ENCODE measurements around the gene SGMS1.

The SGMS1 gene

DNA sequence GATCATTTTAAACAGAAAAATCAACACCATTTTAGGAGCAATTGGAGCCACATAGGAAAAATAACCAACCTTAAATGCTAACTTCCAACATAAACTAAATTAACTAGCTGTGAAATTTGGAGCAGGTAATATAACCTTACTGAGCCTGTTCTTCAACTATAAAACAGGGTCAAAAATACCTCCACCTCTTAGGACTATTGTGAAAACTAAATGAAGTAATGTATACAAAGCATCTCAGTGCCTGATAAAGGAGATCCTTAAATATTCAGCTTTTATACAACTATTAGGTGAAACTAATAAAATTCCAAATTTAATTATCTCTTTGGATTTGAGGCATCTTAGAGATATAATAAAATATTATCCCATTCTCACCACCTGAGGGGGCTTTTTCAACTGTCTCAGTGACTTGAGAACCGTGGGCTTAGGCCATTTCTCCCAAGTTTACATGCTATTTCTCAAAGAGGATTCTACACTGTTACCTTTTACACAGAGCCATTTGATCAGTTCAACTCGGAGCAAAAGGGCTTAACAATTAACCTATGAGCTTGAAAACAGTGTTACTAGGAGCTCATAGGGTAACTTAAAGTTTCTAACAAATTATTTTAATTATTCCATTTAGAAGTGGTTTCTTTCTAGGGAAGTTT is 207.5 kb downstream of the SGMS1 start:
- no peak for DNase-seq

DNA sequence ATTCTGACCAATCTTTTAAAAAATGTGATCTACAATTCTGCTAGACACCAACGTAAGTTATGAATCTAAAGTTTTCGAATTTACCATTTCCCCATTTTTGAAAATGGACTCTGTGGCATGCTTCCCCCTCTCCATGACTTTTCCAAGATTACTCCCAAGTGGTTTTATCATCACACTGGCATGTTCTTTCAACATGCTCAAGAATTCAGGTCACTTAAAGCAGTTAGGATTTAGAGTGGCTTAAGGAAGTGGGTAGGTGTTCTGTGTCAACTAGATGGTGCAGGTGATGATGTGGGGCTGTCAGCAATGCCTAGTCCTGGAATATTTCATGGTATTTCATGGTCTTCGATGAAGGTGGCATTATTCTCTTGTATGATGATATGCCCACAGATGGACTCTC is 208.5 kb downstream of the SGMS1 start:
- DNase-seq, result no peak

DNA sequence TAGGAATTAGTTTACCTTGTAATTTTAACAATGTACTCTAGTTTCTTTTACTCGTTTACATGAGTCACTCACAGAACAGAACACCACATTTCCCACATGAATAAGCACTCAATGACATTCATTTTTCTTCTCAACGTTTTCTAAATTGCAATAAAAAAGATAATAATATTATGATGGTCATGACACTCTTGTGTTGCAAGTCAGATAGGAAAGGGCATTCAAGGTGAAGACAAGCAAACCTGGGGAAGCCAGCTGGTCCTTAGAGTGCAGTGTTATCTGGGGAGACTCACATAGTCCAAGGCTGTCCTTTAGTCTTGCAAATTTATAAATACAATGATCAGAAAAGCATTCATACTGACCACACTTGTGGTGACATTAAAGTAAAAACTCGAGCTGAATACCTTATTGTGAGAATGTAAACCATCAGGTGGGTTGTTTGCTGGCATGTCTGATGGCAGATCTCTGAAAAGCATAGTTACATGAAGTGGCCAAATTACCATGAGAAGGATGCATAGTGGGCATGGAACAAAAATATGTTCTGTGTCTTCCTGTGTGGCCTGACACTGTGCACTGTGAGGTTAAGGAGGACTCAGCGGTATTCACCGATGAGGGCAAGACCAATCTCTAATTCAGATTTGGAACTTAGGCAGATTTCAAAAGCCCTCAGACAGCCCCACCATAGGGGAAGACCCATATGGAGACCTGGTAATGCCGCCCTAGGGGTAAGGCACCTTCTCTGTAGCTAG is 213.5 kb downstream of the SGMS1 start:
- DNase-seq, result no peak

DNA sequence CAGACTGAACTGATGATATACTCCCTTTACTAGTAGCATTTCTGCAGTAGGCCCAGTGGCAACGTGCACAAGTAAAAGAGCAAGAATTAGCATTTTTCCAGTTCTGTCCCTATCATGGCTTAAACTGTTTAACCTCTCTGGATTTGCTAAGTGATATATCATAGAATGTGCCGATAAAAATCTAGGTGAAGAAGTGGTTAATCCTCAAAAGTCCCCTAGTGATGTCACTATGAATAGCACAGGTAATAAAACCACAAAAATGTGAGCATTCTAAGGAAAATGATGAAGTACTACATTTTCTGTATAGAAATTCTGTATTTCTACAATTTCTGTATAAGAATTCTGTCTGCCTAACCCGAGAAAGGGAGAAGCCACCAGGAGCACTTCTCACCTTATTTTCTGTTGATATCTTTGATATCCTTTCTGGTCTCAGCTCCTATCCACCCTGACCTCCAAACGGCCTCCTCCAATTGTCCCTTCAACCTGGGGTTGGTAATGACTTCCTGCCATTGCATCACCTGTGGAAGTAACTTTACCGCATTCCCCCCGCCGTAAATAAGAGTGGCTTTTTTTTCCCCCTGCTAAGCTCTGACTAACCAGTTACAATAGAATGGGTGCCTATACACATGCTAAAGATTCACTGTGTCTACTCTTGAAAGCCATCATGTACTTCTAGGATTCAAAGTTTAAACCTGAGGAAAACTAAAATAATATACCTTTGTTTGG is 216.5 kb downstream of the SGMS1 start:
- DNase-seq, result no peak

DNA sequence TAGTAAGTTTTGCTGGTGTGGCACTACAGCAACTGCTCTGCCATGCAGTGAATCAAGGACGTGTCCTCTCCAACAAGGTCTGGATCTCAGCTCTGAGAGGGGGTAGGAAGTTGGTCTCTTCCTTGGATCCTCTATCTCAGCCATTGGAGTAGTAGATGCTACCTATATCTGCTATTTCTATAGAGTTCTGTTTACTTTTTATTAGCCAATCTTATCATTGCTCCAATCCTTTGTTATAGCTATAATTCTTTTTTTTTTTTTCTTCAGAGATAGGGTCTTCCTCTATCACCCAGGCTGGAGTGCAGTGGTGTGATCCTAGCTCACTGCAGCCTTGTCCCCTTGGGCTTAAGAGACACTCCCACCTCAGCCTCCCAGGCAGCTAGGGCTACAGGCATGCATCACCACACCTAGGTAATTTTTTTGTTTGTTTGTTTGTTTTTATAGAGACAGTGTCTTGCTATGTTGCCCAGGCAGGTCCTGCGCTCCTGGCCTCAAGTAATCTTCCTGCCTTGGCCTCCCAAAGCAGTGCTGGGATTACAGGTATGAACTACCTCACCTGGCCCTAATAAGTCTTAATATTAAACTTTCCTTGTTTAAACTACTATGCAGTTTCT is 217.2 kb downstream of the SGMS1 start:
- no peak for DNase-seq

GRCh38 chr10:50405723-50406122 is 218.0 kb downstream of the SGMS1 start:
- no peak for DNase-seq

DNA sequence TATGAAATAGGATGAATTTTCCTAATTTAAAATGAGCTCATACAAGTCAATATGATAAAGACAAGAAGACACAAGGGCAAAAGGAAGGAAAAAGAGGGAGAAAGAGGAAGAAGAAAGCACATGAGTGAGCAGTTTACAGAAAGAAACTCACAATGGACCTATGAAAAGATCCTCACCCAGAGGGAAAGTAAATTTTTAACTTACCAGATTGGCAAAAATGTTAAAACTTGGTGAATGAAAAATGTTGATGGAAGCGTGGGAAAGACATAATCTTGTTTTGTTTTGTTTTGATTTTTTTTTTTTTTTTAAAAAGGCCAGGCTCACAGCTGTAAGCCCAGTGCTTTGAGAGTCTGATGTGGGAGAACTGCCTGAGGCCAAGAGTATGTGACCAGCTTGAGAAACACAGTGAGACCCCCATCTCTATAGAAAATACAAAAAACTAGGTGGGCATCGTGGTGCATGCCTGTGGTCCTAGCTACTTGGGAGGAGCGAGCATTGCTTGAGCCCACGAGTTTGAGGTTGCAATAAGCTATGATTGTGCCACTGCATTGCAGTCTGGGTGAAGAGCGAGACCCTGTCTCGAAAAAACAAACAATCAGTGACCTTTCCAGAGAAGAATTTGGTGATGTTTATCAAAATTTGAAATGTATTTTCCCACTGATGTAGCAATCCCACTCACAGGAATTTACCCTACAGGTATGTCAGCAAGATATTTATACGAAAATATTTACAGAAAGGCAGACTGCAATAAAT is 219.6 kb downstream of the SGMS1 start:
- no peak for DNase-seq

DNA sequence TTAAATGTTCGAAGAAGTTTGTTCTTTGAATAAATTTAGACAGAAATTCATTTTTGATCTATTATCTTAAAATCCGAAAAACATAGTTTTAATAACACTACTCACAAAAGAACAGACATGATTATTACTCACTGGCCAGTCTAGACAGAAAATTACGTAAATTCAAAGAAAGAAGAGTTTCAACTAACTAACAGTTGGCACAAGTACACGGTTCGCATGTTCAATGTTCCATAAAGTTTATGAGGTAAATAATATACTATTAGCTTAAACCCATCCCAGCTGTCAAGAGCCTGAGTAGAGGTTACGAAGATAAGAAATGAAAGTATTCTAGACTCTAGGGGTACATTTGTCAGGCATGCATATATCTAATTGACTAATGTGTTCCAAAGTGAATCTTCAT is 220.7 kb downstream of the SGMS1 start:
- DNase-seq, result no peak

DNA sequence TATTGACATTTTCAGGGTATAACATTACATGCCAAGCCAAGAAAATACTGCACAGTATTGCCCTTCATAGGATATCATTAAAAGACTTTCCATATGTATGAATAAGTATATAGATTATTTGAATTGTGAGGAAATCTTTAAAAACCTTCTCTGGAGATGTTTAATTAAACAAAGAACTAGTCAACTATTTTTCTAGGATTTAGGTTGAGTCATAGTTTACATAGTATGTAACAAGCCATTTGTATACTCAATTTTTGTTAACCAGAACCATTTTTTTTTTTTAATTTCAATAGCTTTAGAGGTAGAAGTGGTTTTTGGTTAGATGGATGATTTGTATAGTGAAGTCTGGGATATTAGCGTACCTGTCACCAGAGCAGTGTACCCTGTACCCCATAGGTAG is 221.3 kb downstream of the SGMS1 start:
- DNase-seq, result no peak

GRCh38 chr10:50400694-50401093 is 223.1 kb downstream of the SGMS1 start:
- DNase-seq, result no peak

DNA sequence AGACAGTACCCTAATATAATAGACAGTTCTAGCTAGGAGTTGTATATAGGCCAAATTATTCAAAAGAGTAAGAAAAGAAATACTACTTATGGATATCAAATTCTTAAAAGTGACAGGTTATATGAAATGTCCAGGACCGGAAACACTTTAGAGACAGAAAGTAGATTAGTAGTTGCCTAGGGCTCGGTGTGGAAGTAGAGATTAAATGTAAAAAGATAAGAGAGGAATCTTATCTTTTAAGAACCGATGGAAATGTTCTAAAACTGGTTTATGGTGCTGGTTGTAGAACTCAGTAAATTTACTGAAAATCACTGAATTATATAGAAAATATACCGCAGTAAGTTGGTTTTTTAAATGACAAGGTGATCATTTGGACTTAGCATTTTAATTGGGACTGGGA is 224.9 kb downstream of the SGMS1 start:
- no peak for DNase-seq

DNA sequence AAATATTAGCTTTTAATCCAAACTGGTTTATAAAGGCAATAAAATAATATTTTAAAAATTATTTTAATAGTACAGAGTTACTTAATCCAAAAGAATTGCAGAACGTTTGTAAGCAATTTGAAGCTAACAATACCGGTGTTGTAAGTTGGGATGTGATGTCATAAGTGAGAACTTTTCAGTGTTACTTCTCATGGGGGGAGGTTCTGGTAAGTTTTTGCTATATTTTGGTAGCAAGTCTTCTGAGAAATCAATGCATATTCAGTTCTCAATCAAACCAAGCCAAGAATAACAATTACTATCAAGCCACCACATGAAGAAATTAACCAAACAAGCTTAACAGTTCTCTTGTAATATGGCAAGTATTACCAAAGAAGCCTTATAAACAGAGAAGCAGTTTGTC is 225.4 kb downstream of the SGMS1 start:
- no peak for DNase-seq

DNA sequence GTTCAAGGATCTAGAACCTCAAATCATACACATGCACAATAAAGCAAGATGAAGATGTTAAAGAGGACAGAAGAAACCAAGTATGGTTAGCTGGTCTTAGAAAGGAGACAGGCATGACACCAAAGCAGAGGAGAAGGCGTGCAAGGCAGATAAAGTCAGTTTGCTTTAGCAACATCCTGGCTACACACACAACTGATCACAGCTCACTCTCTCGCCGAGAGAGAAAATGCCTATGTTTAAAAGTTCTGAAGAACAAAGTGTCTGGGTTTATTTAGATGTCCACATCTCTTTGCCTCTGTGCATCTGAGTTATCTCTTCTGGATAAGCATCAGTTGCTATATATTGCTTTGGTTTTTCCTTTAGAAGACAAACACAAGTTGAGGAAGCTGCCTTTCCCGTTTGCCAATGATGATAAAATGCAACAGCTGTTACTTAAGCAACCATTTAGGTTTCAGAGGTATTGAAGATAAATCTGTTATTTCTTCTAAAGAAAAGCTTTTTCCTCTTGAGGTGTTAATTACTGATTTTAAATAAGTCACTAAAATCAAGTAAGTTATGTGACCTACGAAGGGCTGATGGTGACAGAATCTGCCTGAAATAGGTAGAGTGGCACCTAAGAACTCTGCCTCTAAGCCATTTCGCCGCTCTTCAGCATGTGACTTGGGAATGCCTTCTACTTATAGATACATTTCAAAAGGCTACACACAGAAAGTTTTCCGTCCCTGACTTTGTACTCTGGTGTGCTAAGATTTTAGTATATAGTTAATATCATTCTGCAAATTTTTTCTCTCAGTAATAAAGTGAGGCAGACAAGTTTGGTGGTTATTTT is 226.2 kb downstream of the SGMS1 start:
- no peak for DNase-seq

DNA sequence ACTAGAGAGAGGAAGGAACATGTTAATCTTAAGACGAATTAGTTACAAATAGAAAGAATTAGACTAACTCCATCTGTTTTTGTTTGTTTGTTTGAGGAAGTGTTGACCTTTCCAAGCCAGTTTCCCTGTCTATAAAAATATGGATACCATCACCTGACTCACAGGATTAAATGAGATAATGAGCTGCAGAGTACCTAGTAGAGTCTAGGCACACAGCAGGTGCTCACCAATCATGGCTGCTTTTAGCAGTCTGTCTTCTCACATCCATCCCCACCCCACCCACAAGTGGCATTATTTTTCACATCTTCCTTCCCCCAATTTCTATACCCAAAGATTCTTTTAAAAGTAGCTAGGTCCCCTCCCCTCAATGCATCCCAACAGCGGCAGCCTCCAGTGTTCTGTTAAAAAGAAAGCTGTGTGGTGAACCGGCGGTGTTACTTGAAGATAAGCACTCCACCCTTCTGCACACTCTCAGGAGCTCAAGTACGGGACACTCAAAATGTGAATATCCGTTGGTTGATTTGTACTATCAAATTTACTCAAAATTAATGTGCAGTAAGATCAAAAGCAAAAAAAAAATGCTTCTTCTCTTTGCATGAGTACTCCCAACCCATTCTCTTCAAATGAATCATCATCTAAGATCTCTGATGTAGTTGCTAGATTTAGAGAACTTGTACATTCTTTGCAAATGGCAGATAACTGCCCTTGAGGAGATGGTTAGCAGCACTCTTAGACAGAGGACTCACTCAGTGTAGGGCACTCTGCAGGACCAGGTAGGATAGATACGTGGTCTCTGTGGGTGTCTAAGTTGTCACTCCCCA is 227.1 kb downstream of the SGMS1 start:
- no peak for DNase-seq

DNA sequence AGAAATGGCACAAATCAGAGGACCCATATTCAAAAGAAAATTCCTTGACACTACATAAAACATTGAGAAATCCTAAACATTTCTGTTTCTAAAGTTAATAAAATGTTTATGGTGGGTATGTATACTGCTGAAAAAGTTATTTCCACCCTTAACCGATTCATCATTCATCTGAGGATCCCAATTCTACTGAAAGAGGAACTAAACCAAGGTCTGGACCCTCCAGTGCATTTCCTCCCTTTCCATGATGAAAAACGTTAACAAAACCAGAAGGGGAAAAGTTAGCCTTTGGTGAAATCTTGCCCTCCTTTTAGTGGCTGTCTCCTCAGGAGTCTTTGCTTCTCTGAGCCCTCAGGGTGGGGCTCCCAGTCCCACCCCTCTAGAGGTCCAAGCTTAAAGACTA is 227.9 kb downstream of the SGMS1 start:
- DNase-seq, result no peak

GRCh38 chr10:50395271-50395670 is 228.5 kb downstream of the SGMS1 start:
- no peak for DNase-seq

GRCh38 chr10:50394832-50395231 is 228.9 kb downstream of the SGMS1 start:
- no peak for DNase-seq

DNA sequence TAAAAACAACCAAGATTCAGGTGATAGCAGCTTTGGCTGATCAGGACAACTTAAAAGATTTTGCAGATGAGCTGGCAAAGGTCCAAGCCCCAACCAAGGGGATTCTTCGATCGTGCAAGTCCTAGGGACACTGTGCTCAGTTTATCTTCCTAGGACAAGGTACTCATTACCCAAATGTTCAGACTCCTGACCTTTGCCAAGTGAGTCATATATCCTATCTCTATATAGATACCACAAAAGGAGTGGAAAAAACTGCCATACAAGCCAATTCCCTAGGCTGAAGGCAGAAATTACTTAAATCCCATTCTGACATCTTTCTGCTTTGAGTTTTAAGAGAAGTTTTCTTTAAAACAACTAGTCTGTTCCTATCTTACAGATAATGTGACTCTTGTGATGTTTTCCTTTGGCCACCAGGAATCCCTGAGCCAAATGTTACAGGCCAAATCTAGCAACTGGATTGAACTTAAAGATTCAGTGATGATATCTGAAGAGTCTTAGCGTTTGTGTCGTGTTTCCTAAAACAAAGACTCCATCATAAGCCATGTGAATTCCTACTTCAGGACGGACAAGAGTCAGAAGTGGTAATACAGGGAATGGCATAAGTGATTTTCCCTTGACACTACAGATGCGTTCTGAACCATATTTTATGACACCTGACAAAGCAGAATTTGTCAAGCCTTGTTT is 229.8 kb downstream of the SGMS1 start:
- no peak for DNase-seq

DNA sequence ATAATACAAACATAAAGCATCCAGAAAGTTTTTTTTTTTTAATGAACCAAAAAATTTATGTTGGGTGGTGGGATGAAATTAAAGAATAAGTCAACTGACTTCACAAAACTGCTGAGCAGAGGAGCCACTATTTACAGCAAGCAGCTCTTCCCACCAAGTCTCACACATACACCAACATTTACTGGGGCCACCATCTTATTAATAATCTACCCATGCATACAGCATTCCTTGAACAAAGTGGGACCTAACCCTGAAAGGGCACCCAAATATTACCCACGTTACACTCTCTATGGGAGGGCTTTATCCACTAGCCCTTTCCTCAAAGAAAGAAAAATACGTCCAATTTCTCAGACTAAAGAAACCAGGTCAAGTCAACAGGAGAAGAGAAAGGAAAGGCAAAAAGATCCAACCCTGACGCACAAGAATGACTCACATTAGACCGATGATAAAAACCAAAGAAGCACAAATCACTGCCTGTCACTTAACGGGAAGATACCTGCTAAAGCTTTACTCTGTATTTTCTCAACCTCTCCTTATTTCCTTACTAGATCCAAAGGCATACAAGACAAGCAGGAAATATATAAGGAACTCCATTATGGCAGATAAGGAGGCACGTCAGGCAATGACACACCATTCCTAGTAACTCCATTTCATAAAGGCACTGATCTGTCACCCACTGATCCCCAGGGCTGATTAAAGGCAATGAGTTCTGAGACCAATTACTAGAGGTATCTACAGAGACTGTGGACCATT is 230.6 kb downstream of the SGMS1 start:
- no peak for DNase-seq

GRCh38 chr10:50392426-50392825 is 231.3 kb downstream of the SGMS1 start:
- DNase-seq, result no peak
